ENCODE data around the gene ABO. TPM values are rescaled to one million over a fixed set of nuclear protein-coding genes. Genes with fewer than 3 reads are reported as not detected.
"Not testable (repeated sequence)": the region's sequence is repeated elsewhere in the genome, so short reads cannot be mapped to it uniquely, and the experiment has no call there.

Gene ABO
- total RNA-seq, 1 donor from 2014 or later = 2.3 TPM

DNA sequence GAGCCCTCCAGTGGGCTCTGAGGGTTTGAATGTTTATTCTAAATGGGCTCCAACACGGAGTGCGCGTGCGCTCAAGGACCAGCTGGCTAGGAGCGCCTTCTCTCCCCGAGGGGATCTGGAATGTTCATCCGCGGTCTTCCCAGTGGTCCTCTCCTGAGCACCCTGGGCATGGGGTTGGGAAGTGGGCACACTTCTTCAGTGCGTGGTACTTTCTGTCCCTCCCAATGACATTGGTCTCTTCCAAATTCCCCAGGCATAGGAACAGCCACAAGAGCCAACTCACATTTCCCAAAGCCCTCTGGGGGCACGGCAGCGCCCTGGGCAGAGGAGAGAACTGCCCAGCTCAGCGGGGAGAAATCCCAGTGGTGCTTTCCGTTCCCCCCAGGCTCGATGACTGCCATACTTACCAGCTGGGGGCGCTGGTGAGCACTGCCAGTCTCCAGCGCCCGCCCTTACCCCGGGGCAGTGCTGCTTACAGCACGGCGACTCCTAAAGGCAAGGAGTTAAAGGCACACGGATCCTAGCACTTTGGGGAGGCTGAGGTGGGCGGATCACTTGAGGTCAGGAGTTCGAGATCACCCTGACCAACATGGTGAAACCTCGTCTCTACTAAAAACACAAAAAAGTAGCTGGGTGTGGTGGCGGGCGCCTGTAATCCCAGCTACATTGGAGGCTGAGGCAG, 36.0 kb downstream of the ABO start:
- peak overlapping the region; percentile 92 for H3K27ac Mint-ChIP-seq
- peak overlapping the region; percentile 71 for H3K4me3 Mint-ChIP-seq
- no peaks in the 10 kb centered on the region for H3K27me3 Mint-ChIP-seq (ENCODE audit: low read depth)
- H3K4me1 Mint-ChIP-seq = peaks cover 18% of the 10 kb centered on the region
- TF ChIP-seq, protein P1, sequence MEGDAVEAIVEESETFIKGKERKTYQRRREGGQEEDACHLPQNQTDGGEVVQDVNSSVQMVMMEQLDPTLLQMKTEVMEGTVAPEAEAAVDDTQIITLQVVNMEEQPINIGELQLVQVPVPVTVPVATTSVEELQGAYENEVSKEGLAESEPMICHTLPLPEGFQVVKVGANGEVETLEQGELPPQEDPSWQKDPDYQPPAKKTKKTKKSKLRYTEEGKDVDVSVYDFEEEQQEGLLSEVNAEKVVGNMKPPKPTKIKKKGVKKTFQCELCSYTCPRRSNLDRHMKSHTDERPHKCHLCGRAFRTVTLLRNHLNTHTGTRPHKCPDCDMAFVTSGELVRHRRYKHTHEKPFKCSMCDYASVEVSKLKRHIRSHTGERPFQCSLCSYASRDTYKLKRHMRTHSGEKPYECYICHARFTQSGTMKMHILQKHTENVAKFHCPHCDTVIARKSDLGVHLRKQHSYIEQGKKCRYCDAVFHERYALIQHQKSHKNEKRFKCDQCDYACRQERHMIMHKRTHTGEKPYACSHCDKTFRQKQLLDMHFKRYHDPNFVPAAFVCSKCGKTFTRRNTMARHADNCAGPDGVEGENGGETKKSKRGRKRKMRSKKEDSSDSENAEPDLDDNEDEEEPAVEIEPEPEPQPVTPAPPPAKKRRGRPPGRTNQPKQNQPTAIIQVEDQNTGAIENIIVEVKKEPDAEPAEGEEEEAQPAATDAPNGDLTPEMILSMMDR (IDR thresholded peaks at IDR 0.05; ENCODE audit: unreplicated experiment) = peak; percentile 65
- H3K36me3 Mint-ChIP-seq = no peaks in the 10 kb centered on the region
- DNase-seq (ENCODE audit: low spot score in 2 of 2, unreplicated experiment in 2 of 2) = peak in 1 of 2 experiments; percentile 72
- no peaks in the 10 kb centered on the region for H3K9me3 Mint-ChIP-seq

DNA sequence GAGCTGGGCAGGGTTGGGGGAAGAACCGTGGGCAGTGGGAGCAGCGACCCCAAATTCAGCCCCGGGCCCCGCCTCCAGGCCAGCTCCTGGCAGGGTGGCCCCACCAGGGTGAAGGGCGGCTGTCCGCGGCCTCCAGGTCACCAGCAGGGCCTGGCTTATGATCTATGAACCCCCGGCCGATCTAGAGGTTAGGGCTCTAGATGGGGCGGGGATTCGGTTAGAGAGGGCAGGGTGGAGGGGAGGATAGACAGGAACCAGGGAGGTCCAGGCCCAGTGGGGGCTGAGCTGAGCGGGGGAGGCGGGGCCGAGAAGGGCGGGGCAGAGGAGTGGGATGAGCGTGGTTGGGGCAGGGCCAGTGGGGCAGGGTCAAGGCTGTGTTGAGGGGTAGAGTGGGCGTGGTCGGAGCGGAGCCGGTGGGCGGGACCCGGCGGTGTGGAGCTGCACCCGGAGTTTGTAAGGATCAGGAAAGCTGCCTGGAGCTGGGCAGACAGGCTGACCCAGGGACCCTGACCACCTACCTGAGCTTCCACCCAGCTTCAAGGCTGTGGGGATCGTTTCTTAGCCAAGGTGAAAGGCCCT, 36.6 kb downstream of the ABO start:
- H3K4me3 Mint-ChIP-seq = peak overlapping the region; percentile 71
- peak; percentile 65 to 79 for DNase-seq (ENCODE audit: low spot score in 2 of 2, unreplicated experiment in 2 of 2)
- H3K36me3 Mint-ChIP-seq = no peaks in the 10 kb centered on the region
- H3K4me1 Mint-ChIP-seq = peaks cover 18% of the 10 kb centered on the region
- TF ChIP-seq, protein P1 (IDR thresholded peaks at IDR 0.05; ENCODE audit: unreplicated experiment) = no peak
- no peaks in the 10 kb centered on the region for H3K9me3 Mint-ChIP-seq
- H3K27me3 Mint-ChIP-seq (ENCODE audit: low read depth) = no peaks in the 10 kb centered on the region
- H3K27ac Mint-ChIP-seq = peak overlapping the region; percentile 92

DNA sequence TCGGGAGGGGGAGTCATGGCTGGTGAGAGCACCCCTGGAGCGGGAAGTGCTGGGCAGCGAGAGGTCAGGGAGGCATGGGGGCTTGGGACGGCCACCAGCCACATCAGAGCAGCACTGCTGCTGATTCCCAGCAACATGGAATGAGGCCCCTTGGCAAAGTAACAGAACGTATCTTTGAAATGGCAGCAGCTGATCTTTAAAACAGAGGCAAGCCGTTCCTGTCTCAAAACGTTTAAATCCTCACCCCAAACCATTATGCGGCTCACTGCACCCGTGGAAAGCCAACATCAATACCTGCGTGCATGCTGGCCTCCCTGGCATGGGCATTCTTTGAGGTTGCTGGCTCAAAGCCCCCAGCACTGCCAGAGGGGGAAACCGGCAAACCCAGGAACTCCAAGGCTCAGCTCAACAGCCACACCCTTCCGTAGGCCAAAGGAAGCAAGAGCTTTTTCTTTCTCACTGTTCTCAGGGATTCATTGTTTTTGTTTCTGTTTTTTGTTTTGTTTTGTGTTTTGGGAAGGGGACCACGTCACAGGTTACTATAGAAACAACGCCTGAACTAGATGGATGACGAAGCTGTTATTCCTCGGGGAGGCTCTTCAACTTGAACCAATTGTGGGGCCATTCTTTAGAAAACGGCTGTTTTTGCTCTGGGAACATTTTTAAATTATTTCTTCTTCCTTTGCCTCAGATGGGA, 37.8 kb downstream of the ABO start:
- peak overlapping the region; percentile 8 for H3K4me3 Mint-ChIP-seq

DNA sequence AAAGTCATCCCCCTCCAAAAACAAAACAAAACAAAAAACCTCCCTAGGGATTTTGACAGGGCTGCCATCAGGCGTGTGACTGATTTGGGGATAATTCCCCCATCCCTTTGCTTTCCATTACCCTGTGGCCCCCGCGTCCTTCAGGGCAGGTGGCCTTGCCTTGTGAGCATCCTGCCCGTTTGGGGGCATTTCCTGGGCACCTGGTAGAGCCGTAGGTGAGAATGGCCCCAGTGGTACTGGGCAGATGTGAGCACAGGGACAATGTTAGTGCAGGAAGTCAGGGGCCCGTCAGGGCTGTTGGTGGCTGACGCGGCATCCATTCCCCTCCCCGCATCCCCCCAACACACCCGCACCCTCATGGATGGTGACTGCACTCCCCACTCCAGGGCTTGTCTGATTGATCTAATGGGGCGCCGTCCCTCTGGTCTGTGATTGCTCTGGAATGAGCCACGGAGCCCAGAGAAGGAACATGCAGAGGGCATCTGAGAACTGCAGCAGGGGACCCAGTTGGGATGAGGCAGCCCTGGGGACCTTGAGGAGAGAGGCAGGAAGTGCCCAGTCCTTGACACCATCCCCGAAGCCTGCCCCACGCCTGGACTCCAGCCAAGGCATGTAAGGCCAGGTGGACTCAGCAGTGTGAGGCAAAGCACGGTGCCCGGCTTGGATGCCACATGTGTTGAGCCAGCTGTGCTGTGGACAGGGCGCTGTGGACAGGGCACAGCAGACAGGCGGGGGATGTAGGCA, 38.5 kb downstream of the ABO start:
- not testable (repeated sequence) for H3K9me3 Mint-ChIP-seq; H3K36me3 Mint-ChIP-seq; H3K27ac Mint-ChIP-seq; DNase-seq (ENCODE audit: low spot score in 2 of 2, unreplicated experiment in 2 of 2); H3K27me3 Mint-ChIP-seq (ENCODE audit: low read depth); H3K4me3 Mint-ChIP-seq
- peaks cover 18% of the 10 kb centered on the region for H3K4me1 Mint-ChIP-seq

More for the DNA sequence above, 37.8 kb downstream of the ABO start:
- peaks cover 2% of the 10 kb centered on the region for H3K27me3 Mint-ChIP-seq (ENCODE audit: low read depth)
- peaks cover 18% of the 10 kb centered on the region for H3K4me1 Mint-ChIP-seq
- no peaks in the 10 kb centered on the region for H3K36me3 Mint-ChIP-seq
- peak overlapping the region; percentile 82 for H3K27ac Mint-ChIP-seq
- TF ChIP-seq, protein P1 (IDR thresholded peaks at IDR 0.05; ENCODE audit: unreplicated experiment) = no peak
- DNase-seq (ENCODE audit: low spot score in 2 of 2, unreplicated experiment in 2 of 2) = no peak
- no peaks in the 10 kb centered on the region for H3K9me3 Mint-ChIP-seq

DNA sequence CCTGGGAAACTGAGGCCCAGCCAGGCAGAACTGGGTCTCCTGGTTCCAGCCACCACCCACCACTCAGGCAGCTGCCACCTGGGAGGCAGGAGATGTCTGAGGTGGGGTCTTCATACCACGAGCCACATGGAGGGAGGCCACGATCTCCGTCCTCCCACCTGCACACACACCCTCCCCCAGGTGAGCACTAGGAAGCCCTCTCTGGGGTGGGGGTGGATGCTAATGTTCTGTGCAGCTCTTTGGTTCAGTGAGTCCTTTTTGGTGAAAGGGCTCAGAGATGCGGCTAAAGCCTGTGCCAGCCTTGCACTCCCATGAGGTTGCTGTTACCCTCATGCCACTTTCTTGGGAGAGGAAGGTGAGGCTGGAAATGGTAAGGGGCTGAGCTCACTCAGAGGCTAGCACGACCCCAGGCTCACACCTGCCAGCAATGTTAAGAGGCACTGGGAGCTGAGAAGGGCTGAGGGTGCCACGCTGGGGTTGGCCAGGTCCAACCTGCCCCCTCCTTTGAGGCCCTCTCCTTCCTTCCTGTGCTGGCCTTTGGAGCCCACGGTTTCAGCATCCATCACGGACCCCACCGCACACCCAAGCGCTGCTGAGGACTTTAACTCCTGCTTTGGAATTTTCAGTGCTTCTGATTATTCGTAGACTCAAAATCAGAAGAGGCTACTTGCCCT, 39.3 kb downstream of the ABO start:
- no peak overlapping the region for H3K27ac Mint-ChIP-seq
- peaks cover 18% of the 10 kb centered on the region for H3K4me1 Mint-ChIP-seq
- no peaks in the 10 kb centered on the region for H3K9me3 Mint-ChIP-seq
- H3K27me3 Mint-ChIP-seq (ENCODE audit: low read depth) = peaks cover 6% of the 10 kb centered on the region
- H3K4me3 Mint-ChIP-seq = no peak overlapping the region
- TF ChIP-seq, protein P1 (IDR thresholded peaks at IDR 0.05; ENCODE audit: unreplicated experiment) = no peak
- H3K36me3 Mint-ChIP-seq = no peaks in the 10 kb centered on the region
- no peak for DNase-seq (ENCODE audit: low spot score in 2 of 2, unreplicated experiment in 2 of 2)
